Vagina (tissue), 2 donors: Measurements from ENCODE around the gene PFDN2. TPM values are rescaled to one million over a fixed set of nuclear protein-coding genes. Genes with fewer than 3 reads are reported as not detected.

ENCODE experiments used
- DNase-seq, 2 donors: peaks; one replicate each; pipeline ENCODE4 v3.0.0-alpha.2; 2017; ENCODE audit errors: extremely low spot score in 2 of 2
- H3K27ac ChIP-seq: fragments of 200-600 bp; sonication (generic); one replicate; pipeline ENCODE4 v1.5.1; 2019
- H3K27me3 ChIP-seq: fragments of 200-600 bp; sonication (generic); one replicate; pipeline ENCODE4 v1.5.1; 2019
- H3K36me3 ChIP-seq, 2 donors: fragments of 200-600 bp; sonication (generic); one replicate each; pipeline ENCODE4 v1.5.1; 2017 to 2019
- H3K4me1 ChIP-seq: fragments of 200-600 bp; sonication (generic); one replicate; pipeline ENCODE4 v1.5.1; 2019
- H3K4me3 ChIP-seq, 2 donors: fragments of 200-600 bp; sonication (generic); 1 replicate in 1 of 2; 2 replicates in 1 of 2; pipeline ENCODE4 v1.5.1; 2016 to 2019
- H3K9me3 ChIP-seq: fragments of 200-600 bp; sonication (generic); one replicate; pipeline ENCODE4 v1.5.1; 2019
- POLR2A ChIP-seq, 2 donors: fragments of 450-650 bp; IDR thresholded peaks; one replicate each; pipeline ENCODE4 v1.6.1; 2017; ENCODE audit warnings: antibody characterized with exemption in 2 of 2, mild to moderate bottlenecking in 2 of 2, moderate library complexity in 2 of 2
- POLR2AphosphoS5 ChIP-seq, 2 donors: sonication (generic); formaldehyde crosslinking; IDR thresholded peaks; one replicate each; pipeline ENCODE4 v1.9.0; 2017; ENCODE audit warnings: antibody characterized with exemption in 2 of 2, mild to moderate bottlenecking in 2 of 2, low read depth in 1 of 2; ENCODE audit not compliant: insufficient read depth in 1 of 2
- intact Hi-C: fragments of 100-400 bp; cut with DNase I; formaldehyde crosslinking; loops from one replicate; pipeline ENCODE4 v1.15.1; 2023
- total RNA-seq: library from RNA; depleted of rRNA; stranded (reverse); fragments of >200 nt; gene quantifications from one replicate; pipeline ENCODE4 v1.2.3, GENCODE V29; 2016
- TF ChIP-seq, protein P1 (sequence below), 3 experiments: fragments of 450-650 bp in 2 of 3; fragments of 200-600 bp in 1 of 3; sonication (generic) in 1 of 3; IDR thresholded peaks; one replicate each; pipeline ENCODE4 v1.5.1; 2017 to 2019; ENCODE audit warnings: antibody characterized with exemption in 3 of 3, mild to moderate bottlenecking in 2 of 3, moderate library complexity in 2 of 3

PFDN2 gene
- total RNA-seq, 1 donor from 2014 or later: 47.1 TPM

DNA sequence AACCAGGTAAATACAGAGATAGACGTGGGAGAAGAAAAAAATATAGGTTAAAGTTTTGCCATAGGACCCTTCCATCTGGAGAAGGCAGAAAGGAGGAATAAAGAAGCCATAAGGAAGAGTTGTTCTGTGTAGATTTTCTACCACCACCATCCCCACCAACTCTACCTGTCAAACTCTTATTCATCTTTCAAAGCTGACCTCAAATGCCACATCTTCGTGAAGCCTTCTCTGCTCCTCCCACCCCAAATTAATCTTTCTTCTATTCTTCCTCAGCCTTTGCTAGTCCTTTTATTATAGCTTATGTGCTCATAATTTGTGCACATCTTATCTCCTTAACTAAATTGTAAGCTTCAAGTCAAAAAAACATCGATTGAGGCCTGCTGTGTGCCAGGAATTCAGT, 27.2 kb downstream of the PFDN2 start:
- H3K4me1 ChIP-seq: no peaks in the 10 kb centered on the region
- no peak overlapping the region for H3K4me3 ChIP-seq
- H3K36me3 ChIP-seq: no peaks in the 10 kb centered on the region
- H3K27ac ChIP-seq: no peak overlapping the region
- TF ChIP-seq POLR2AphosphoS5 (IDR thresholded peaks at IDR 0.05; ENCODE audit: insufficient read depth in 1 of 2, low read depth in 1 of 2): no peak
- TF ChIP-seq, protein P1, sequence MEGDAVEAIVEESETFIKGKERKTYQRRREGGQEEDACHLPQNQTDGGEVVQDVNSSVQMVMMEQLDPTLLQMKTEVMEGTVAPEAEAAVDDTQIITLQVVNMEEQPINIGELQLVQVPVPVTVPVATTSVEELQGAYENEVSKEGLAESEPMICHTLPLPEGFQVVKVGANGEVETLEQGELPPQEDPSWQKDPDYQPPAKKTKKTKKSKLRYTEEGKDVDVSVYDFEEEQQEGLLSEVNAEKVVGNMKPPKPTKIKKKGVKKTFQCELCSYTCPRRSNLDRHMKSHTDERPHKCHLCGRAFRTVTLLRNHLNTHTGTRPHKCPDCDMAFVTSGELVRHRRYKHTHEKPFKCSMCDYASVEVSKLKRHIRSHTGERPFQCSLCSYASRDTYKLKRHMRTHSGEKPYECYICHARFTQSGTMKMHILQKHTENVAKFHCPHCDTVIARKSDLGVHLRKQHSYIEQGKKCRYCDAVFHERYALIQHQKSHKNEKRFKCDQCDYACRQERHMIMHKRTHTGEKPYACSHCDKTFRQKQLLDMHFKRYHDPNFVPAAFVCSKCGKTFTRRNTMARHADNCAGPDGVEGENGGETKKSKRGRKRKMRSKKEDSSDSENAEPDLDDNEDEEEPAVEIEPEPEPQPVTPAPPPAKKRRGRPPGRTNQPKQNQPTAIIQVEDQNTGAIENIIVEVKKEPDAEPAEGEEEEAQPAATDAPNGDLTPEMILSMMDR (IDR thresholded peaks at IDR 0.05): no peak
- no peak for TF ChIP-seq POLR2A (IDR thresholded peaks at IDR 0.05)
- no peaks in the 10 kb centered on the region for H3K9me3 ChIP-seq
- no peaks in the 10 kb centered on the region for H3K27me3 ChIP-seq
- no peak for DNase-seq
- intact Hi-C loops: loop anchor here (10.0 kb wide), 1 partner anchor 96 kb away; no protein-coding TSS in a partner anchor

DNA sequence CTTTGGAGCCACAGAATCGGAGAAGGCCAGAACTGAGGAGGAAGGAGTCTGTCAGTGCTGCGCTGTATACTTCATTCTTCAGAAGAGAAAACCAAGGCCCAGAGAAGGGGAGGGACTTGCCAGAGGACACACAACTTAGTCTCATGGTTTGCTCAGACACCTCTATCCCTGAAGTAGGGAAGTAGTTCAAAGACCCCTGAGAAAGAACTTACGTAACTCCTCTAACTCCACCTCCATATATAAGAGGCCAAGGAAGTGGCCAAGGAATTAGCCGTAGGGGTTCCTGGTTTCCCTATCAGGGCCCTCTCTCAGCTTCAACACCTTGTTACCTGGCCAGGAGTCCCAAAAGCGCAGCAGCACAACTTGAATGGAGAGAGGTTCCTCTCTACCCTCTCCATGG, 27.9 kb downstream of the PFDN2 start:
- Histone ChIP-seq H3K27me3 (no peaks in the 10 kb centered on the region), H3K4me3 (no peak overlapping the region), H3K36me3 (no peaks in the 10 kb centered on the region), H3K4me1 (no peaks in the 10 kb centered on the region), H3K27ac (peak overlapping the region; percentile 77), H3K9me3 (no peaks in the 10 kb centered on the region)
- intact Hi-C loops: loop anchor here (10.0 kb wide), 1 partner anchor 95 kb away; no protein-coding TSS in a partner anchor
- DNase-seq: no peak
- TF ChIP-seq, protein P1 (IDR thresholded peaks at IDR 0.05): no peak
- TF ChIP-seq POLR2A (IDR thresholded peaks at IDR 0.05) (no peak), POLR2AphosphoS5 (IDR thresholded peaks at IDR 0.05; ENCODE audit: insufficient read depth in 1 of 2, low read depth in 1 of 2) (no peak)

DNA sequence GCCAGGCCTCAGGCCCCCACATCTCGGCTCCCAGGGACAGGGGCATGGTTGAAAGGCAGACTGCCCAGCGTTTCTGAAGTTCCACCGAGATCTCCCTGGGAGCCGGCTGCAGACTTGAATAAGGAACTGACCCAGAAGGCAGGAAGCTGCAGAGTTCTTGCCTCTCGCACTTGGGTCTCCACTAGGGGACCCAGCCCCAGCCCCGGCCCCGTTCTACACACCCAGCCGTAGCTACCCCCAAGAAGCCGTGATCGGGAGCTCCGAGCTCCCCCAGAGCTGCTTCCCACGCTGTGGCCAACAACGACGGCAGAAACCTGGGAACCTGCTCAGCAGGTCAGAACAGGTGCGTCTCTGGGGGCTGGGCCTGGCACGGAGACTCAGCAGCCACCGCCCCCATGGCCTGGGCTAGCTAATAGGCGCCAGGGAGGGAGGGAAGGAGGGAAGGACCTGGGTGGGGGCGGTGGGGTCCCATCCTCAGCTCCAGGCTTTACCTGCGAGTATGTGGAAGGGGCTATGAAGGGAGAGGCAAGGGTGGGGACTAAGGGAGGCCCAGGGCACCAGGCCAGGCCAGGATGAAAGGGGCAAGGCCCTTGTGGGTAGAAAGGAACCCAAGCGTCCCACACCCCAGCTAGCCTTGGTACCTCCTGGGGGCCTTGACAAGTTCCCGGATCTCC, 28.4 kb downstream of the PFDN2 start, which contains the start of gene NECTIN4:
NECTIN4 (minus strand) TSS at position 308 of the 674 bp plus-strand sequence; CDS start at position 46, 262 bp downstream.
- Histone ChIP-seq H3K36me3 (no peaks in the 10 kb centered on the region), H3K4me3 (peak within 1 kb of the TSS in 1 of 2 donors; percentile 41), H3K27ac (peak within 1 kb of the TSS; percentile 77), H3K4me1 (no peaks in the 10 kb centered on the region), H3K9me3 (no peaks in the 10 kb centered on the region), H3K27me3 (no peaks in the 10 kb centered on the region)
- peak in 1 of 2 donors; percentile 96 for DNase-seq
- intact Hi-C loops: no loop called here
- TF ChIP-seq POLR2A (IDR thresholded peaks at IDR 0.05) (no peak), POLR2AphosphoS5 (IDR thresholded peaks at IDR 0.05; ENCODE audit: insufficient read depth in 1 of 2, low read depth in 1 of 2) (peak; percentile 46 to 50)
- TF ChIP-seq, protein P1 (IDR thresholded peaks at IDR 0.05): no peak

DNA sequence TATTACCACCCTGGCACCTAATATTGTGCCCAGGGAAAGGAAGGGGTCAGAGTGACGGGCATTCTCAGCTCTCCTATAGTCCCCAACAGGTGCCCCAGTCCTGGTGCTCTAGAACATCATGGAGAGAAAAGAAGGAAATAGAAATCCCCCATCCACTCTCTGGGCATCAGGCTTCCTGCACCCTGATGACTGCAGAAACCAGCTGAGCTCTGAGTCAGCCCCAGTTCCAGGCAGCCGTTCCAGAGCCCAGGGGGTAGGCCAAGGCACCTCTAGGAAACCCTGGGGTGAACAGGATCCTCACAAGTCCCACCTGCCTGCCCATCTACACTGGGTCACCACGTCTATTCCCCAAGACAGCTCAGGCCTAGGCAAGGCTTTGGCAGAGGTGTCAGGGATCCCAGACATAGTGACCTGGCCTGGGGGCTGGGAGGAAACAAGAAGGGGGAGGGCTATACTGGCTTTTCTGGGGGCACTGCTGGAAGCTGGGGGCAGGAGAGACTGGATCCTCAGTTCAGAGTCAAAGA, 29.2 kb downstream of the PFDN2 start:
- no peaks in the 10 kb centered on the region for H3K9me3 ChIP-seq
- no peaks in the 10 kb centered on the region for H3K4me1 ChIP-seq
- TF ChIP-seq POLR2AphosphoS5 (IDR thresholded peaks at IDR 0.05; ENCODE audit: insufficient read depth in 1 of 2, low read depth in 1 of 2) (no peak), POLR2A (IDR thresholded peaks at IDR 0.05) (no peak)
- TF ChIP-seq, protein P1 (IDR thresholded peaks at IDR 0.05): no peak
- H3K4me3 ChIP-seq: peak overlapping the region in 1 of 2 donors; percentile 41
- peak overlapping the region; percentile 77 for H3K27ac ChIP-seq
- DNase-seq: no peak
- no peaks in the 10 kb centered on the region for H3K36me3 ChIP-seq
- no peaks in the 10 kb centered on the region for H3K27me3 ChIP-seq
- intact Hi-C loops: no loop called here

DNA sequence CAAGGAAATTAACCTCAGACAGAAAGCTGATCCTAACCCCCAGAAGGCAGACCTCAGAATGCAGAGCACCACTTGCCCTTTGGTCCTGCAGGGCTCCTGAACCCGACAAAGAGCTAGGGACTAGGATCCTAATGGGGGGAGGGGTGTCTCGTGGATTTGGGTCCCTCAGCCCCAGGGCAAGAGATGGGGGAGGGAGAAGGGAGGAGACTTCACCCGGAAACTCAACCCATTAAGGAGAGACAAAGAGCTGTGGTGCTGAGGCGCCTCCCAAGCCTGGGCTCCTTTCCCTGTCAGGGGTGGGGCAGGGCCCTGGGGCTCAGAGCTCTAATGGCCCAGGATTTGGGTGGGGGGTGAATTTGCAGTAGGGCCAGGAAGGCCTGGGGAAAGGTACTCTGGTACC, 31.4 kb downstream of the PFDN2 start:
- Histone ChIP-seq H3K27ac (peak overlapping the region; percentile 77), H3K4me1 (no peaks in the 10 kb centered on the region), H3K36me3 (no peaks in the 10 kb centered on the region), H3K9me3 (no peaks in the 10 kb centered on the region), H3K4me3 (peak overlapping the region in 1 of 2 donors; percentile 41), H3K27me3 (no peaks in the 10 kb centered on the region)
- intact Hi-C loops: no loop called here
- no peak for DNase-seq
- TF ChIP-seq POLR2AphosphoS5 (IDR thresholded peaks at IDR 0.05; ENCODE audit: insufficient read depth in 1 of 2, low read depth in 1 of 2): no peak
